Ramos (cell line): Measurements from ENCODE around the gene TNFRSF12A.

ENCODE experiments used
- in situ Hi-C: fragments of 300-500 bp; cut with MboI; formaldehyde crosslinking; loops from one replicate; pipeline ENCODE4 v1.14.3; 2022; ENCODE audit warnings: low sequenced_read_pairs; ENCODE audit not compliant: unreplicated experiment

Gene TNFRSF12A

GRCh38 chr16:2985462-2985861 lies 34.7 kb upstream of the TNFRSF12A start:
- in situ Hi-C loops: no loop called here

- in situ Hi-C loops: no loop called here
Measured at GRCh38 chr16:2985893-2986355, 34.2 kb upstream of the TNFRSF12A start.

DNA sequence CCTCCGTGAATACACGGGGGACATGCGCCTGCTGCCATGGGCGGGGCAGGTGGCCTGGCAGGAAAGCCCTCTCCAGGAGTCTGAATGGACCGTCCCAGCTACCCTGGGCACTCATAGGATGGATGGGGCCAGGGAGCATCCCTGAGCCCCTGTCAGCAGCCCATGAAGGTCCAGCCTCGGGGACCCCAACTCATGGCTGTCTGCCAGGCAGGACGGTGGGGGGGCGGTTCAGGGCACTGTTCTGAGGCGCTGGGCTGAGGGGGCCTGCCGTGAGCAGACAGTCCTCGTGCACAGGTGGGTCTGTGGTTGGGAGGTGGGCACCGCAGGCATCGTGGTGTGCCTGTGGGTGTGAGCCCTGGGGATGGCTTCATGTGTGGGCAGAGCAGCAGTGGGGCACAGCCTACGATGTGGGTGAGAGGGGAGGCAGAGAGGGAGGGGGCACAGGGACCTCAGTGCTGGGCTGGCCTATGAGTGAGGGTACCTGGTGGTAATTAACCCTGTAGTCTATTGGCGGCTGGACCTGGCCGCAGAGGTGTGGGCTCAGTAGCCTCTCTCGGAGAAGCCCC lies 33.5 kb upstream of the TNFRSF12A start:
- in situ Hi-C loops: no loop called here

DNA sequence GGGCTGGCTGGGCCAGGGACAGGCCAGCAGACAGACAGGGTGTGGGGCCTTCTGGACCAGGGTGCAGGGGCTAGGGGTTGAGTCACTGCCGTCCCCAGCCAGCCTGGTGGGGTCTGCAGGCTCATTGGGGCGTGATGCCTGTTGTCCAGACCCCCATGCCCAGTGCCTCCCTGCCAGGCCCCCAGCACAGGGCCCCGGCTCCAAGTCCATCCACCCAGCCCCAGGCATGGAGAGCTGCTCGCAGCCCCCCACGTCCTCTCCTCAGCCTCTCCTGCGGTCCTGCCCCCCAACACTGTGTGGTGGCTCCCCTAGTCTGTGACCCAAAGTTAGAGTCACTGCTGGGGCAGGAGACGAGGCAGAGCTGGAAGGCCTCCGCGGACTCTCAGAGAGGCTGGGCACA lies 32.9 kb upstream of the TNFRSF12A start:
- in situ Hi-C loops: no loop called here

DNA sequence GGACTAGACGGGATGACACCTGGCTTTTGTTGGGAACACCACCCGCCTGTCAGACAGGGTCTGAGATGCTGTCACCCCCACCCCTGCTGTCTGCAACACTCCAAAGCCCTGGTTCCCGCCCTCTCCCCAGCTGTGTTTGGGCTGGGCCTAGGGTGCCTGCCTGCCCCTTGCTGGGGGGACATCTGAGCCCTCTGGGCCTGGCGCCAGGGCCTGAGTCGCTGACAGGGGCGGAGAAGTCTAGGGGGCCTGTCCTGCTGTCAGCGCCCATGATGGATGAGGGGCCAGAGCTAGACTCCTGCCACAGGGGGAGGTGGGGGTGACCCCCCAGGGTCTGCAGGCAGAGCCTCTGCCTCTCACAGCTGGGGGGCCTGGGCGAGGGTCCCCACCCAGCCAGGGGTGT lies 32.3 kb upstream of the TNFRSF12A start:
- in situ Hi-C loops: no loop called here

DNA sequence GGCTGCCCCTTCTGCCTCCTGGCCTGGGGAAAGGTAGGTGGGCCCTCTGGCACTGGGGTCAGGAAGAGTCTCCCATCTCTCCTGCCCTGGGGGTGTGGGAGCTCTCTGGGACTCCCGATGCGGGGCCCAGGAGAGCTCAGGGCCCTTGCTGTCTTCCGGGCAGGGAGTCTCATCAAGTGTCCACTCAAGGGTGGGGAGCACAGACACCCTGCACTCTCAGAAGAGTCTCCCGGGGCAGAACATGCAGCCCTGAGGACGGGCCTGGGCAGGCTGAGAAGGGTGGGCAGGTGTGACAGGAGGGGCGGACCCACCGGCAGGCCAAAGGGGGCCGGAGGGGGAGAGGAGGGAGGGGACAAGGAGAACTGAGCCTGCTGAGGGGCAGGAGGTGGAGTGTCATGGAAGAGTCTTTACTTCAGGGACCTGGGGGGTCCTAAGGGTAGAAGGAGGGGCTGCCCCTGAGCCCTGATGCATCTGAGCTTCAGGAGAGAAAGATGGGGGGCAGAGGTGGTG lies 31.5 kb upstream of the TNFRSF12A start:
- in situ Hi-C loops: no loop called here

- in situ Hi-C loops: no loop called here
Measured at GRCh38 chr16:2990891-2991290, 29.3 kb upstream of the TNFRSF12A start.

GRCh38 chr16:2991566-2992261 lies 28.5 kb upstream of the TNFRSF12A start:
- in situ Hi-C loops: no loop called here

GRCh38 chr16:2992383-2993081 lies 27.6 kb upstream of the TNFRSF12A start:
- in situ Hi-C loops: no loop called here

- in situ Hi-C loops: no loop called here
Measured at GRCh38 chr16:2996298-2996697, 23.9 kb upstream of the TNFRSF12A start.

DNA sequence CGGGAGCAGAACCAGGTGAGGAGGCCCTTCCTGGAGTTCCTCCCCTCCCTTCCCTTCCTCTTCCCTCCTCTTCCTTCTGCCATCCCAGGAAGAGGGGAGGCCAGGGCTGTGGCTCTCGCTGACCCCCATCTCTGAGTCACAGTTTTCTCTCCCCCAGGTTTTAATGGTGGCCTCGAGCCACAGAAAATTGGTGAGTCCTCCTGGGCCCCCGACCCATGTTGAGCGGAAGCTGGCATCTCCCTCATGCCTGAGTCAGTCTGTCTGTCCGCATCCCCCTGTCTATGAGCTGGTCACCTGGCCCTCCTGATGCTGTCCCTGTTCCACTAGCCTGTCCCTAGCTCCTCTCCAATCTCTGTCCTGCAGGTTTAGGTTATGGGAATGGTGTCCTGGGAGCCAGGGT lies 20.2 kb upstream of the TNFRSF12A start:
- in situ Hi-C loops: no loop called here

GRCh38 chr16:3000540-3000939 lies 19.6 kb upstream of the TNFRSF12A start:
- in situ Hi-C loops: no loop called here

DNA sequence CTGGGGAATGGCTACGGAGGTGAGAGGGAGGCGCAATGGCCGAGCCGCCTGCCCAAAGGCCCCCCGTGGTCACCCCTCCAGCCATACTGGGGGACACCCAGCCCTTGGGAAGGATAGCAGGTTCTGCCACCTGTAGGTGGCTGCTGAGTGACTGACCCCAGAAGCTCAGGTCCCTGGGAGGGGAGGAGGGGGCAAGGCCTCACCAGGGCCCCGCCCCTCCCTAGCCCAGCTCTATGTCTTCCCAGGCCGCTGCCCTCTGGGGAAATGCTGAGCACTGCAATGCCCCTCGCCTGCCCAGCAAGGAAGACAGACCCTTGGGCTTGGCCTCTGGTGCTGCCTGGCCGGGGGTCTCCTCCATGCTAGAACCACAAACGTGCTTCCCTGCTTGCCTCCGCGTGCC lies 18.9 kb upstream of the TNFRSF12A start:
- in situ Hi-C loops: no loop called here

GRCh38 chr16:3003582-3004270 lies 16.4 kb upstream of the TNFRSF12A start:
- in situ Hi-C loops: no loop called here

GRCh38 chr16:3004319-3004718 lies 15.8 kb upstream of the TNFRSF12A start:
- in situ Hi-C loops: no loop called here

DNA sequence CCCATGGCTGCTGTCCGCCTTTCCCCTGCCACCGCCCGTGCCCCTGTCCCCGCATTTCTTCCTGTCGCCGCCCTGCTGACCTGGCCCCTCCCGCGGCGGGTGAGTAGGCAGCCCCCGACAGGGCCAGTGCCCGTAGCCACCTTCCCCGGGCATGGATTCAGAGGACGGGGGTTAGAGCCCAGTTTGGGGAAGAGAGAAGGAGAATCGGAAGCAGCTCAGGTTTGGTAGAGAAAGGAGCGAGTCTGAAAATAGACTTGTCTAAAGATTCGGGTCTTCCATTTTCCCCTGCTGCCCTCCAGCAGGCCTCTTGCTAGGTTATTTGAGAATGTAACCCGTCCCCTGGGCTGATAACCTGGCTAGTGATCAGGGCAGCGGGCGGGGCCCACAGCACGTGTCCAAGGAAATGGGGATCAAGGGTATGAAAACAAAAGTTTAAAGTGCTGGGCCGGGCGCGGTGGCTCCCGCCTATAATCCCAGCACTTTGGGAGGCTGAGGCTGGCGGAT lies 15.3 kb upstream of the TNFRSF12A start:
- in situ Hi-C loops: no loop called here

DNA sequence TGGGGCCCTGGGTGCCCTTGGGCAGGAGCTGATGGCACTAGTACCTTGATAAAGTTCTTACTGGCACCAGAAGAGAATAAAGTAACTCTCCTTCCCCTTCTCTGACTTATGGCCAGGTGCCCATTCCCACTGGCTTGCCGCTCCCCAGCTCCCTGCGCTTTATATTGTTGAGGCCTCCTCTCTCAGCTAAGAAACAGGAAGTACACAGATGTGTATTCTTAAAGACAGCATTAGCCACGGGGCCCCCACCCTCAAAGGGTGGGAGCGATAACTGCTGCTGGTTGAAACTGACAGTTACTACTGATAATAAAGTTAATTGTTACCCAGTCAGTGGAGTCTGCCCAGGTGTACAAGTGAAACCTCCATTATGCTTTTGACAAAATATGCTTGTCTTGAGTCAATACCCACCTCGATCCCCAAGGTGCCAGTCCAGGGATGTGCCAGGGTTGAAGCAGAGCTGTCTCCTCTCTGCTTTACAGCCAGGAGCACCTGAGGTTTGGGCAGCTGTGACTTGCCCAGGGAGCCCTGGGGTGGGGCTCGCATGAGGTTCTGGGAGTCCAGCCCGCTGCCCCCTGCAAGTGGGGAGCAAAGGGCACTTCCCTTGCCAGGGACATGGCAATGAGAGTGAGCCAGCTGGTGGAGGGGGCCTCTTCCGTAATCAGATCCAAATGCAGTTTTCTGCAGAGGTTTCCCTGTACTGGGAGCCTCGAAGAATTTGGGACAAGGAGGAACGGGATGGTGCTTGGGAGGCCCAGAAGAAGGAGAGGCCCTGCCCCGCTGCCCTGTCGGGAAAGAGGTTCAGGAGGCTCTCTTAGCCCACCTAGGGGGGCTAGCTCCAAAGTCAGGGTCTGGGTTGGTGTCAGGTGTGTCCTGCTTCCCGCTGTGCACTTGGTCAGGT lies 12.9 kb upstream of the TNFRSF12A start:
- in situ Hi-C loops: no loop called here

DNA sequence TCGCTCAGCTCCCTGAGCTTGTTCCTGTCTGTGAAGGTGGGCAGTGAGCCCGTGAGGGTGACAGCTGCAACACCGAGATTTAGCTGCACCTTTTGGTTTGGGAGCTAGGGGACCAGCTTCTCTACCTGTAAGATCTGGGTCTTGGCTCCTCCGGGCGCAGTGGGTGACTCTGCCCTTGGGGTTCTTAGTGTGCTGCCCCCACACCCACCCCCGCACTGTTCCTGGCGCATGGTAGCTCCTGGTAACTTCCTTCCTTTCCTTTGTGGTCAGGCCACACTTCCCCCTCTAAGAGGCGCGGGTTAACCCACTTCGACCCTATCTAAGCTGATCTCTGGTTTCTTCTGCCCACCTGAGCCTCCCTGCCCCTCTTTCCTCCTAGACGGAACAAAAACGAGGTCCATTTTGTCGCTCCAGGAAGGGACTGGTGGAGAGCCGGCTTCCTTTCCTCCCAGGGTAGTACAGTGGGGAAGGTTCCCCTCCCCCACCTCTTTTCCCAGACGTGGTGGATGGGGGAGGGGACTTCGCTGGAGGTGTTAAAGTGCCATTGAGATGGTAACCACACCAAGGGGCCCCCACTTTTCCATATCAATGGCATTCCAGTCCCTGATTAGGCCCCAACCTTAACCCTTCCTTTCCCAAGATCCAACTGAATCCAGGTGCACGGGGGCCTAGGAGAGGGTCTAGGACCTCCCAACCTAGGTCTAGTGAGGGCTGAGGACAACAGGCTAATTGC lies 12.0 kb upstream of the TNFRSF12A start:
- in situ Hi-C loops: no loop called here

DNA sequence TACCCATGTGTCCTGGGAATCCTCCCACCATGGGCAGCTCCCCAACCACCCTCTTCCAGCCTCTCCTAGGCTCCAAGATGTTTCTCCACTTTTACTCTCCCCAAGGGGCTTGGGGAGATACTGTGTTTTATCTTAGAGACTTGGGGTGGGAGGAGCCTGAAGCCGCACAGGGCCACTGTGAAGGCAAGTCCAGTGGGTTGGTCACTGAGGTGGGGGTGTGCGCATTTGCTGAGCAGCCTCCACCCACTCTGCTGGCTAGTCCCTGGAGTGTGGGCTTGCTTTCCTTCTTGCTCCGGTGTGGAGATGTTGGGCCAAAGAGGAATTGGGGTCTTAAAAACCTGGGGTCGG lies 11.5 kb upstream of the TNFRSF12A start:
- in situ Hi-C loops: no loop called here
